ENCODE measurements around the gene C19orf67.

The C19orf67 gene

GRCh38 chr19:14031719-14032480, 53.7 kb downstream of the C19orf67 start, which contains the start of gene IL27RA (continued):
- TF ChIP-seq REST (tag by site-specific recombination; IDR thresholded peaks at IDR 0.05) (no peak), ZNF629 (tag by site-specific recombination; IDR thresholded peaks at IDR 0.05) (no peak), ZXDB (tag by site-specific recombination; IDR thresholded peaks at IDR 0.05) (peak; percentile 57; the same call in 1 of the 2 replicates), ZNF16 (tag by site-specific recombination; IDR thresholded peaks at IDR 0.05; ENCODE audit: low read depth) (no peak), ZNF140 (tag by site-specific recombination; IDR thresholded peaks at IDR 0.05) (no peak), ZSCAN30 (tag by site-specific recombination; IDR thresholded peaks at IDR 0.05) (peak; percentile 51; the same call in 1 of the 2 replicates), ZNF510 (tag by site-specific recombination; IDR thresholded peaks at IDR 0.05; ENCODE audit: insufficient replicate concordance) (no peak), ZNF26 (tag by site-specific recombination; IDR thresholded peaks at IDR 0.05) (no peak), YY1 (tag by site-specific recombination; IDR thresholded peaks at IDR 0.05) (no peak; the same call in 1 of the 2 replicates), ZNF560 (tag by site-specific recombination; IDR thresholded peaks at IDR 0.05; ENCODE audit: borderline replicate concordance) (no peak), ZNF660 (tag by site-specific recombination; IDR thresholded peaks at IDR 0.05) (peak; percentile 10; the same call in 1 of the 2 replicates), GLIS2 (tag by site-specific recombination; IDR thresholded peaks at IDR 0.05) (peak; percentile 82), ZNF398 (tag by site-specific recombination; IDR thresholded peaks at IDR 0.05) (peak; percentile 81), ZNF692 (tag by site-specific recombination; IDR thresholded peaks at IDR 0.05) (0 out of 2 replicates have a peak, but pooled peaks have one; percentile 29), ZNF843 (tag by site-specific recombination; IDR thresholded peaks at IDR 0.05) (no peak), ZNF837 (tag by site-specific recombination; IDR thresholded peaks at IDR 0.05) (no peak), ZNF23 (tag by site-specific recombination; IDR thresholded peaks at IDR 0.05; ENCODE audit: borderline replicate concordance) (no peak), GLI4 (tag by site-specific recombination; IDR thresholded peaks at IDR 0.05) (no peak), PATZ1 (tag by site-specific recombination; IDR thresholded peaks at IDR 0.05) (peak; percentile 92), KLF9 (tag by site-specific recombination; IDR thresholded peaks at IDR 0.05; ENCODE audit: low read depth) (peak; percentile 51; the same call in 1 of the 2 replicates), ZNF654 (tag by site-specific recombination; IDR thresholded peaks at IDR 0.05; ENCODE audit: low read depth) (peak; percentile 62), ZBTB17 (tag by site-specific recombination; IDR thresholded peaks at IDR 0.05) (peak; percentile 59), ZNF623 (tag by site-specific recombination; IDR thresholded peaks at IDR 0.05) (no peak), SCRT1 (tag by site-specific recombination; IDR thresholded peaks at IDR 0.05; ENCODE audit: borderline replicate concordance) (no peak), OSR2 (tag by site-specific recombination; IDR thresholded peaks at IDR 0.05) (no peak), SP7 (tag by site-specific recombination; IDR thresholded peaks at IDR 0.05) (peak; percentile 53; the same call in 1 of the 2 replicates), ZNF214 (tag by site-specific recombination; IDR thresholded peaks at IDR 0.05; ENCODE audit: borderline replicate concordance) (no peak), ZNF544 (tag by site-specific recombination; IDR thresholded peaks at IDR 0.05) (no peak), HOXA7 (CRISPR knock-in tag; IDR thresholded peaks at IDR 0.05; ENCODE audit: borderline replicate concordance) (no peak), ZNF335 (tag by site-specific recombination; conservative IDR thresholded peaks at IDR 0.05) (peak; percentile 86)
